ENCODE results near the gene TBC1D22A.

The TBC1D22A gene

GRCh38 chr22:47056361-47056760, 293.9 kb downstream of the TBC1D22A start:
- no peak for TF ChIP-seq CTCF (IDR thresholded peaks at IDR 0.05; ENCODE audit: insufficient read depth, low read depth, low read length, missing control alignments)
- no peak for DNase-seq (ENCODE audit: low read depth)
- H3K4me3 ChIP-seq (ENCODE audit: low read length): no peak overlapping the region

GRCh38 chr22:47056776-47057470, 294.5 kb downstream of the TBC1D22A start:
- no peak for TF ChIP-seq CTCF (IDR thresholded peaks at IDR 0.05; ENCODE audit: insufficient read depth, low read depth, low read length, missing control alignments)
- no peak for DNase-seq (ENCODE audit: low read depth)
- no peak overlapping the region for H3K4me3 ChIP-seq (ENCODE audit: low read length)

- no peak for TF ChIP-seq CTCF (IDR thresholded peaks at IDR 0.05; ENCODE audit: insufficient read depth, low read depth, low read length, missing control alignments)
- DNase-seq (ENCODE audit: low read depth): no peak
- H3K4me3 ChIP-seq (ENCODE audit: low read length): no peak overlapping the region
Measured at GRCh38 chr22:47057916-47058585, 295.6 kb downstream of the TBC1D22A start.

- H3K4me3 ChIP-seq (ENCODE audit: low read length): no peak overlapping the region
- TF ChIP-seq CTCF (IDR thresholded peaks at IDR 0.05; ENCODE audit: insufficient read depth, low read depth, low read length, missing control alignments): no peak
- no peak for DNase-seq (ENCODE audit: low read depth)
Measured at GRCh38 chr22:47059076-47059475, 296.6 kb downstream of the TBC1D22A start.

- no peak for DNase-seq (ENCODE audit: low read depth)
Measured at GRCh38 chr22:47059701-47060161, 297.3 kb downstream of the TBC1D22A start.

GRCh38 chr22:47060718-47061117, 298.3 kb downstream of the TBC1D22A start:
- no peak for DNase-seq (ENCODE audit: low read depth)
- no peak for TF ChIP-seq CTCF (IDR thresholded peaks at IDR 0.05; ENCODE audit: insufficient read depth, low read depth, low read length, missing control alignments)
- no peak overlapping the region for H3K4me3 ChIP-seq (ENCODE audit: low read length)

More at GRCh38 chr22:47059701-47060161, 297.3 kb downstream of the TBC1D22A start:
- H3K4me3 ChIP-seq (ENCODE audit: low read length): no peak overlapping the region
- no peak for TF ChIP-seq CTCF (IDR thresholded peaks at IDR 0.05; ENCODE audit: insufficient read depth, low read depth, low read length, missing control alignments)

Data from epithelial cell of esophagus (primary cell).